HG03432 (cell line): ENCODE results near the gene HAPLN2.
"Not testable (repeated sequence)": the region's sequence is repeated elsewhere in the genome, so short reads cannot be mapped to it uniquely, and the experiment has no call there.

ENCODE experiments used
- ATAC-seq: cut with Tn5 transposase; IDR thresholded peaks from one replicate; pipeline ENCODE4 v1.9.1; 2021; ENCODE audit warnings: mild to moderate bottlenecking, moderate library complexity; ENCODE audit not compliant: unreplicated experiment

The HAPLN2 gene

GRCh38 chr1:156591432-156592157, 27.6 kb upstream of the HAPLN2 start, which contains the start of gene NAXE:
Gene NAXE (plus strand): TSS chr1:156591776. CDS start chr1:156591805, 29 bp downstream.
- peak; percentile 88 for ATAC-seq

DNA sequence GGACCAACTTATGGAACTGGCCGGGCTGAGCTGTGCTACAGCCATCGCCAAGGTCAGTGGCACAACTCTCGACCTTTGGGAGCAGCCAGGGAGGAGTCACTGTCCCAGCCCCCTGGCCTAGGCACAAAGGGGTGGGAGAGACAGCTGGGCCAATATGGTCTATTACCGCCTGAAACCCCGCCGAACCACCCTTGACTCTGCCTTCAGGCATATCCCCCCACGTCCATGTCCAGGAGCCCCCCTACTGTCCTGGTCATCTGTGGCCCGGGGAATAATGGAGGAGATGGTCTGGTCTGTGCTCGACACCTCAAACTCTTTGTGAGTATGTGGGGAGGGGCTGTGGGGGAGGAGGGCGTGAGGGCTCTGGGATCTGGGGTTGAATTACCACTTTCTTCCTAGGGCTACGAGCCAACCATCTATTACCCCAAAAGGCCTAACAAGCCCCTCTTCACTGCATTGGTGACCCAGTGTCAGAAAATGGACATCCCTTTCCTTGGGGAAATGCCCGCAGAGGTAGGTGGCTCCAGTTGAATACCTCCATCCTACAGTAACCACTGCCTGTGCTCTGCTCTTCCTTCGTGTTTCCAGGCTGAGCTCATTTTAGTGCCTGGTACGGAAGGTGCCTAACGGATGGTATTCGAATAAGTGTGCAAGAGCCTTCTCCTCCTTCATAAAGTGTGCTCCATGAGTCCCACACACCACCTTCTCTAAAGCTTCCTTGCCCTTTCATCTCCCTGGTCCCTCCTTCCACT, 26.9 kb upstream of the HAPLN2 start:
- no peak for ATAC-seq

DNA sequence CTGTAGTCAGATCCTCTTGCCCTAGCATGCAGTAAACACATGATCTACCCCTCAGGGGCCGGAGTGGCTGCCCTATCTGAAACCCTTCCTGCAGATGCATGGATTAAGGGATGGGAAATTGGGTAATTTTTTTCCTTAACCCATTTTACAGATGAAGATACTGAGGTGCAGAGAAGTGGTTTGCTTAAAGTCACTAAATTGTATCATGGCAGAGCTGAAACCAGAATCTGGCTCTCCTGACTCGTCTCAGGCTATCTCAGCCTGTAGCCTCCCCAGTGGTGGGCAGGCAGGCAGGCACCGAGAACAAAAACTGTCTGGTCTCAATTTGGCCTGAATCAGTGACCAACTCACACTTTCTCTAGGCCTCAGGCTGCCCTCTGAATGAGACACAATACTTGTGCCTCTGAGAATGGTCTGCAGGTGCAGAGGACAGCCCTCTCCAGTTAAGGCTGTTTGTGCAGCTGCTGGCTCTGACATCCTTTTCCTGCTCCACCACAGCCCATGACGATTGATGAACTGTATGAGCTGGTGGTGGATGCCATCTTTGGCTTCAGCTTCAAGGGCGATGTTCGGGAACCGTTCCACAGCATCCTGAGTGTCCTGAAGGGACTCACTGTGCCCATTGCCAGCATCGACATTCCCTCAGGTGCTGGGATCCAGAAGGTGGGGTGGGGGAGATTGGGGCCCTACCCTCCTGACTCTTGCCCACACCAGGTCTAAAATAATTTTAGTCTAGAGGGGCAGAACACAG, 26.1 kb upstream of the HAPLN2 start:
- ATAC-seq: no peak

DNA sequence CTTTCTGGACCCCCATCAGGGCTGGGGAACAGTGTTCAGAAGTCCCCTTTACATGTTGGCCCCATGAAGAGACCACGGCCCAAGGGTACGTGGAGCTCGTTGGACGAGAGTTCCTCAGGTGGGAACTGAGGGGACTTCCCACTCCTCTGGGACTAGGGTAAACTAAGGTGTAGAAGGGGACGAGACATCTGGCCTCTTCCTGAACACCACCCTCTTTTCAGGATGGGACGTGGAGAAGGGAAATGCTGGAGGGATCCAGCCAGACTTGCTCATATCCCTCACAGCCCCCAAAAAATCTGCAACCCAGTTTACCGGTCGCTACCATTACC, 25.6 kb upstream of the HAPLN2 start:
- ATAC-seq: no peak

DNA sequence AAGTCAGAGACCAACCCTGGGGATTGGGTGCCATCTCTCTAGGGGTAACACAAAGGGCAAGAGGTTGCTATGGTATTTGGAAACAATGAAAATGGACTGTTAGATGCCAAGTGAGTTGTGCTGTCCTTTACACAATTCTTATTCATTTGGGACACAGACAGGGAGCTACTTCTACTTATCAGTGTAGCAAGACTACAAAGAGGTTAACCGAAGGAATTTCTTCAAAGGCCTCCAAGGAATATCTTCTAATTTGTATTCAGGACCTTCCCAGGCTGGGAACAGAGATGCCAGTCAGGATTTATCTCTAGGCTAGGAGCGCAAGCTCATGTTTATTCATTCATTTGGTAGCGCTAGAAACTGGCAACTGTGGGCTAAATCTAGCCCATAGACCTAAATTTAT, 25.0 kb upstream of the HAPLN2 start:
- no peak for ATAC-seq

GRCh38 chr1:156595016-156595415, 24.2 kb upstream of the HAPLN2 start:
- ATAC-seq: no peak

DNA sequence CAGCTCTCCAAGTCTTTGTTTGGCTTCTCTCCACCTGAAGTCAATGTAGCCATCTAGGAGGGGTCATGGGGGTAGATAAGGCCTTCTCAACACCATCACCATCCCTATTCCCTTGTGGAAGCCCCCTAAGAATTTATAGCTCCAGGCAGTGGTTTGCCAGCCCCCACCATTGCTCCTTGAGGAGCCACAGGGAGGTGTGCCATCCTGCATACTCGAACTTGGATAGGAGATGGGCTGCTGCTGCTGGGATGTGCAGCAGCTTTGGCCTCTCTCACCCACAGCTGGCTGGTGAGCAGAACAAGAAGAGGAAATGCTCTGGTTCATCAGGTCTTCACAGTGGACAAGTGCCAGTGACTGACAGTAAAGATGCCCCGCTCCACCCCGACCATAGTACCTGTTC, 22.8 kb upstream of the HAPLN2 start:
- ATAC-seq: no peak

- ATAC-seq: no peak
These were observed 21.1 kb upstream of the HAPLN2 start for GRCh38 chr1:156598125-156598524.

- no peak for ATAC-seq
These were observed 20.3 kb upstream of the HAPLN2 start for GRCh38 chr1:156598731-156599432.

DNA sequence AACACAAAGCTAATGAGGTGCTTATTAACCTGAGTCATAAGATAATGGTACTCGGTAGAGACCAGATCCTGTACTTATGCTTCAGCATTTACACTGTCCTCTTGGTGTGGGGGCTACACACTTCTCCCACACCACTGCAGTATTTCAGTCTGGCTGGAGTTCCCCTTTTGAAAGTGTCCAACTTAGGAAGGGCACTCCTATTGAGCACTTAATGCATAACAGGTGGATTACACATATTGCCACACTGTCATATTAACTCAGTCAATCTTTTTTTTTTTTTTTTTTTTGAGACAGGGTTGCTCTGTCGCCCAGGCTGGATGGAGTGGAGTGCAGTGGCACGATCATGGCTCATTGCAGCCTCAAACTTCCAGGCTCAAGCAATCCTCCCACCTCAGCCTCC, 19.4 kb upstream of the HAPLN2 start:
- ATAC-seq: no peak

DNA sequence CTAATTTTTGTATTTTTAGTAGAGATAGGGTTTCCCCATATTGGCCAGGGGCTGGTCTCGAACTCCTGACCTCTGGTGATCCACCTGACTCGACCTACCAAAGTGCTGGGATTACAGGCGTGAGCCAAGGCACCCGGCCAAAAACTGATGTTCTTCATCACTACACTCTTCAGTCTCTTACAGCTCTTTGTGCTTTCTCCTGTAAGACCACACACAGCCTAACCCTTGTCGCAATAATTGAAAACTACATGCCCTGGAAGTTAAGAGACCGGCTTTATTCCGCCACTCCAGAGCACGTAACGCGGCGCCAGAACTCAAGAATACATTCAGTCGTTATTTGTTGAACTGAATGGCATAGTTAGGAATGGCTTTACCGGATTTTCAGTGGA, 18.5 kb upstream of the HAPLN2 start:
- ATAC-seq: peak; percentile 5

DNA sequence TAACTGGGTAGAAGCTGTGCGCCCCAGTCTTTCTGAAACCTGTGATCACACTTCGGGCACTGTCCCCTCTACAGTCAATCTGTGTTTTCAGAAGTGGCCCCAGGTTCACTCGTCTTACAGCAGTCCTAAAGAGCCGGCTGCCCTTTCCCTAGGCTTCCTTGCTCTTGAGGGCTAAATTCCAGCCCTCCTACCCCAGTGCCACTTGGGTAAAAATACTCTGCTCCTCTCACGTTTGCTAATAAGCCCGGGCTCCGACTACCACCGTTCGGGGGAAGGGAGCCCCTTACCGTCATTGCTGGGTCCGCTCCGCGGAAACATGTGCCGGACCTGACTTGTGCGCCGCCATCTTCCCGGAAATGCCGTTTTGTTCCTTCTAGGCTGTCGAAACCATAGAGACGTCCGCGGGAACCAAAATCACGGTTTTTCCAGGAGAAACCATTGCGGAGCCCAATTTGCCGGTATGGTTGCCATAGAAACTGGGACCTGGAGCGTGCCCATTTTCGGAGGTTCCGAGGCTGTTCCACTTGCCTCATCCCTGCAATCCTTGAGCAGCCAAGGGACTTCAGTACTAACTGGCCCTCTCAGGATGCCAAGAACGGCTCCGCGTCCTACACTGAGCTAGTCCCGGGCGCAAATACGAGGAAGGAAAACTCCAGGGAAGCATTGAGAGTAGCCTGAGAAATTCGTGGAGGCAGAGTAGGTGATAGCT, 17.9 kb upstream of the HAPLN2 start, which contains the start of gene GPATCH4:
Gene GPATCH4 (minus strand): TSS at position 358 of the 709 bp plus-strand sequence.
- ATAC-seq: peak; percentile 68

- no peak for ATAC-seq
These were observed 17.3 kb upstream of the HAPLN2 start for GRCh38 chr1:156601892-156602291.

GRCh38 chr1:156602557-156602993, 16.6 kb upstream of the HAPLN2 start:
- ATAC-seq: no peak

DNA sequence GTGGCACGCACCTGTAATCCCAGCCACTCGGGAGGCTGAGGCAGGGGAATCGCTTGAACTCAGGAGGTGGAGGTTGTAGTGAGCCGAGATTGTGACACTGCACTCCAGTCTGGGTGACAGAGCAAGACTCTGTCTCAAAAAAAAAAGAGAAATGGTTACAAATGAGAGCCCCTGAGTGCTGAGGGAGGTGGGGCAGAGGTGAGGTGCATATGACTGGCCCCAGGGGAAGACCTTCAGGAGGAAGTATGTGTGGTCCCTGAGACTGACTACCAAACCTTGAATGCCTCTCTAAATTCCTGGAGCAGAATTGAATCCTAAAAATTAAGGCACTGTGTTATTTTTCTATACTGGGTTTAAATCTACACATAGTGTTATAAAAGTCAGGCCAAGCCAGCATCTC, 11.9 kb upstream of the HAPLN2 start:
- ATAC-seq: not testable (repeated sequence)

DNA sequence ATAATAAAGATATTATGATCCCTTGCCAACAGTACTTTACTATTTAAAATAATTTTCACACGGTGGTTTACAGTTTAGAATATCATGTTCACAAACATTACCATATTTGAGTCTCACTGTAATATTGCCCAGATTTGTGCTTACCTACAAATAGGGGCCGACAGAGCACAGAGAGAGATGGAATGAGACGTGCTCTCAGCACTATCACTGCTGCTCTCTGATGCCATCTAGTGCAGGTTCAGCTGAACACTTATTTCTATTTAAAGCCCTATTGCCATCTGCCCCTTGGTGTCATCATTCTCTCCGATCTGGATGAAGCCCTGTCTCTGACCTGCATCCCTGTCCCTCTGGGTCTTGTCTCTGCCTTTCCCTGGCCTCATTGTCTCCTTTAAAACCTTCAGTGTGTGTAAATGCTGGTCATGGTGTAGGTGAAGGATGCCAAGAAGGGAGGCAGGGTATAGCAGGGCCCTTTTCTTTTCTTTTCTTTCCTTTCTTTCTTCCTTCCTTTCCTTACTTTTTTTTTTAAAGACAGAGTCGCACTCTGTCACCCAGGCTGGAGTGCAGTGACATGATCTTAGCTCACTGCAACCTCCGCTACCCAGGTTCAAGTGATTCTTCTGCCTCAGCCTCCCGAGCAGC, 11.1 kb upstream of the HAPLN2 start:
- peak; percentile 74 for ATAC-seq

GRCh38 chr1:156608981-156609380, 10.2 kb upstream of the HAPLN2 start:
- ATAC-seq: no peak

GRCh38 chr1:156610072-156610471, 9.1 kb upstream of the HAPLN2 start:
- ATAC-seq: not testable (repeated sequence)

DNA sequence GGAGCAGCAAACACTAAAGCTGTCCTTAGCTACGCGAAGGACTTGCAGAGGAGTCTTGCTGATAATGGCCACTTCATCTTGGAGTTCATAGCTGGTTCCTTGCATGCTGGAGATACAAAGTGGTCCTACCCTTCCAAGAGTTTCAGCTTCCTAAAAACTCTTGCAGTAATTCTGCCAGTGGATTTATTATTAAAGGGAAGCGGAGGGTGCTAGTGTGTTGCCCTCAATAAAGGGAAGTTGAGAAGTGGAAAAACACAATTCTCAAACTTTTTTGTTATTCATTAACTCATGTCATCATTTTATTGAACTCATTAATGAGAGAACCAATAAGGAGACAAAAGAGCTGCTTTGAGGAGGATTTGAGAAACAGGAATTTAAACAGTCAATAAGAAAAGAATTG, 6.5 kb upstream of the HAPLN2 start:
- ATAC-seq: no peak

DNA sequence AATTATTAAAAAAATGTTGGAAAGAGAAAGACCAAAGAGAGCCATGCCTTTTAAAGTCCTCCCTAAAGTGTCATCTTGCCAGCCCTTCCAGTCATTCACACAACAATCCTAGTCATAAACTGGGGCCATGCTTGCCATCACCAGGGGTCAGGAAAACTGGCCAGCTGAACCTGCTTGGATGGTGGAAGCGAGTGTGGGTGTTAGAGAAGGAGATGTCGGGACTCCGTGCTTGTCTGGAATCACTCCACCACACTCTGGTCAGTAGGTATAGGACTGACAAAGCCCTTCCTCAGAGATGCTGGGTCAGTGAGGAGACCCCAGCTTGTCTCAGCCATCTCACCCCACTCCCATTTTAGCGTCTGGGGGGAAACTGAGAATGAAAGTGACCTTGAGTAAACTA, 3.3 kb upstream of the HAPLN2 start:
- ATAC-seq: no peak
